Mammary epithelial cell (primary cell): ENCODE data around the gene PCGF5.

Experiments used
- EZH2 ChIP-seq: IDR thresholded peaks from 2 replicates; pipeline ENCODE4 v1.6.1; 2012; ENCODE audit warnings: low read length, inconsistent platforms, borderline replicate concordance
- TF ChIP-seq, protein P1 (sequence below), 2 donors: IDR thresholded peaks in 1 of 2; conservative IDR thresholded peaks in 1 of 2; 2 replicates each; pipeline ENCODE4 v1.5.1; 2011 to 2012; ENCODE audit warnings: inconsistent platforms in 2 of 2, low read length in 2 of 2, mild to moderate bottlenecking in 2 of 2, control low read depth in 1 of 2, low read depth in 1 of 2; ENCODE audit not compliant: insufficient read depth in 1 of 2; ENCODE audit errors: extremely low read depth in 1 of 2

DNA sequence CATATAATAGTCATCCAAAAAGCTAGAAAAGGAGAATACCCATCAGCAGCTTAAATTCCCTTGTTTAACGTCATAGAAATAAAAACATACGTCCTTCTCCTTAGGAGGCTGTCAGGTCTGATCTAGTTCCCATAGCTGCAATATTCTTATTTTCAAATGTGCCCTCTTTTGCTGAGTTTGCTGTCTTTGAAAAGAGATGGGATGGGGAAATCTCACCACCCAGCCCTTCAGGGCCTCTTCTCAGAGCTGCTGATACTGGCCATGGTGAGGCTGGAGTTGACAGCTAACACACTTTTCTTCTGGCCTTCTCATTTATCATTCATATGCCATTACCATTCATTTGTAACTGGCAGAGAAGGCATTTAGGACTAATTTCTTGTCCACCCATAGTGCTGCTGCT lies 5.1 kb upstream of the PCGF5 start:
- TF ChIP-seq, protein P1, sequence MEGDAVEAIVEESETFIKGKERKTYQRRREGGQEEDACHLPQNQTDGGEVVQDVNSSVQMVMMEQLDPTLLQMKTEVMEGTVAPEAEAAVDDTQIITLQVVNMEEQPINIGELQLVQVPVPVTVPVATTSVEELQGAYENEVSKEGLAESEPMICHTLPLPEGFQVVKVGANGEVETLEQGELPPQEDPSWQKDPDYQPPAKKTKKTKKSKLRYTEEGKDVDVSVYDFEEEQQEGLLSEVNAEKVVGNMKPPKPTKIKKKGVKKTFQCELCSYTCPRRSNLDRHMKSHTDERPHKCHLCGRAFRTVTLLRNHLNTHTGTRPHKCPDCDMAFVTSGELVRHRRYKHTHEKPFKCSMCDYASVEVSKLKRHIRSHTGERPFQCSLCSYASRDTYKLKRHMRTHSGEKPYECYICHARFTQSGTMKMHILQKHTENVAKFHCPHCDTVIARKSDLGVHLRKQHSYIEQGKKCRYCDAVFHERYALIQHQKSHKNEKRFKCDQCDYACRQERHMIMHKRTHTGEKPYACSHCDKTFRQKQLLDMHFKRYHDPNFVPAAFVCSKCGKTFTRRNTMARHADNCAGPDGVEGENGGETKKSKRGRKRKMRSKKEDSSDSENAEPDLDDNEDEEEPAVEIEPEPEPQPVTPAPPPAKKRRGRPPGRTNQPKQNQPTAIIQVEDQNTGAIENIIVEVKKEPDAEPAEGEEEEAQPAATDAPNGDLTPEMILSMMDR (conservative IDR thresholded peaks at IDR 0.05 in 1 of 2, IDR thresholded peaks at IDR 0.05 in 1 of 2; ENCODE audit: extremely low read depth in 1 of 2, insufficient read depth in 1 of 2, low read depth in 1 of 2, low read length in 2 of 2): no peak
- TF ChIP-seq EZH2: no peak
